ENCODE results near the gene SPOCD1.

Gene SPOCD1

GRCh38 chr1:31754397-31754796 is 61.4 kb downstream of the SPOCD1 start:
- no peak for DNase-seq

- DNase-seq: no peak
These were observed 62.0 kb downstream of the SPOCD1 start for GRCh38 chr1:31753707-31754349.

GRCh38 chr1:31752952-31753475 is 62.8 kb downstream of the SPOCD1 start:
- no peak for DNase-seq

GRCh38 chr1:31752258-31752657 is 63.6 kb downstream of the SPOCD1 start:
- no peak for DNase-seq

- DNase-seq: no peak
These were observed 64.0 kb downstream of the SPOCD1 start for GRCh38 chr1:31751822-31752241.

- no peak for DNase-seq
These were observed 64.8 kb downstream of the SPOCD1 start for GRCh38 chr1:31750858-31751510.

GRCh38 chr1:31749785-31750735 is 65.8 kb downstream of the SPOCD1 start:
- DNase-seq: no peak

GRCh38 chr1:31748365-31748764 is 67.5 kb downstream of the SPOCD1 start:
- no peak for DNase-seq

GRCh38 chr1:31747304-31747703 is 68.5 kb downstream of the SPOCD1 start:
- DNase-seq: no peak

- DNase-seq: no peak
These were observed 69.1 kb downstream of the SPOCD1 start for GRCh38 chr1:31746687-31747086.

GRCh38 chr1:31745946-31746670 is 69.7 kb downstream of the SPOCD1 start:
- no peak for DNase-seq

- no peak for DNase-seq
These were observed 70.5 kb downstream of the SPOCD1 start for GRCh38 chr1:31745096-31745945.

- DNase-seq: no peak
These were observed 71.5 kb downstream of the SPOCD1 start for GRCh38 chr1:31744165-31744888.

- DNase-seq: no peak
These were observed 73.2 kb downstream of the SPOCD1 start for GRCh38 chr1:31742462-31743212.

Data from effector CD4-positive, alpha-beta T cell (primary cell).